GM19455 (cell line): ENCODE measurements around the gene TNKS2.
"Not testable (repeated sequence)": the region's sequence is repeated elsewhere in the genome, so short reads cannot be mapped to it uniquely, and the experiment has no call there.

Experiments
- ATAC-seq: cut with Tn5 transposase; IDR thresholded peaks from one replicate; pipeline ENCODE4 v1.9.1; 2021; ENCODE audit not compliant: unreplicated experiment

Gene TNKS2

DNA sequence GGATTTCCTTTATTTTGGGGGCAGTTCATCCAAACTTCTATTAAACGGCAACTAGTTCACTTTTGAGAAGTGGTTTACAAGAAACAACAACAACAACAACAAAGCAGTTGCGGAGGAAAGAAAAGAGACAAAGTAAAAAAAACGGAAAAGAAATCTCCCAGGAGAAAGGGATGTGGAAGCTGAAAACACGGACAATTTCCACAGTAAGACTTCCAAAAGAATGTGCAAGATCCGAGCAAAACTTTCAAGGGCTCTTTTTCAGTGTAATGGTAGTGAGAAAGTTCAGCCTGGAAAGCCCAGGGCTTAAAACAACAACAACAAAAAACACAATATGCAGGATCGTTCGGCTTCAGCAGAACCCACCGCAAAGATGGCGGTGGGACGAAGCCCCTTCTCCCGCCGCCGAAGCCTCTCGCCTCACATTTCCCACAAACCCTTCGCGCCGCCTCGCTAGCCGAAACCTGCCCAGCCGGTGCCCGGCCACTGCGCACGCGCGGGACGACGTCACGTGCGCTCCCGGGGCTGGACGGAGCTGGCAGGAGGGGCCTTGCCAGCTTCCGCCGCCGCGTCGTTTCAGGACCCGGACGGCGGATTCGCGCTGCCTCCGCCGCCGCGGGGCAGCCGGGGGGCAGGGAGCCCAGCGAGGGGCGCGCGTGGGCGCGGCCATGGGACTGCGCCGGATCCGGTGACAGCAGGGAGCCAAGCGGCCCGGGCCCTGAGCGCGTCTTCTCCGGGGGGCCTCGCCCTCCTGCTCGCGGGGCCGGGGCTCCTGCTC lies at the start of gene TNKS2:
Gene TNKS2, plus strand, starts transcription at position 553 of the 775 bp plus-strand sequence. CDS start 265 bp downstream, outside the sequence.
- peak; percentile 79 for ATAC-seq

GRCh38 chr10:91749592-91749991 lies 48.6 kb upstream of the TNKS2 start:
- not testable (repeated sequence) for ATAC-seq

- ATAC-seq: no peak
Measured at GRCh38 chr10:91756286-91756685, 41.9 kb upstream of the TNKS2 start.

GRCh38 chr10:91758303-91759146 lies 39.7 kb upstream of the TNKS2 start:
- no peak for ATAC-seq

- ATAC-seq: no peak
Measured at GRCh38 chr10:91759581-91759986, 38.6 kb upstream of the TNKS2 start.

DNA sequence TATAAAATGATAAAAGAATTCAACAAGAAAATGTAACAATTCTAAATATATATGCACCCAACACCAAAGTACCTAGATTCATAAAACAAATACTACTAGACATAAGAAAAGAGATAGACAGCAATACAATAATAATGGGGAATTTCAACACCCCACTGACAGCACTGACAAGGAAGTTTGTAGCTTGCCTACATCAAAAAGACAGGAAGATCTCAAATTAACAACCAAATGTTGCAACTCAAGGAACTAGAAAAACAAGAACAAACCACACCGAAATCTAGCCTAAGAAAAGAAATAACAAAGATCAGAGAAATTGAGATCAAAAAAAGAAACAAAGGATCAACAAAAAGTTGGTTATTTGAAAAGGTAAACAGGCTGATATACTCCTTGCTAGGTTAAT lies 36.5 kb upstream of the TNKS2 start:
- ATAC-seq: no peak

DNA sequence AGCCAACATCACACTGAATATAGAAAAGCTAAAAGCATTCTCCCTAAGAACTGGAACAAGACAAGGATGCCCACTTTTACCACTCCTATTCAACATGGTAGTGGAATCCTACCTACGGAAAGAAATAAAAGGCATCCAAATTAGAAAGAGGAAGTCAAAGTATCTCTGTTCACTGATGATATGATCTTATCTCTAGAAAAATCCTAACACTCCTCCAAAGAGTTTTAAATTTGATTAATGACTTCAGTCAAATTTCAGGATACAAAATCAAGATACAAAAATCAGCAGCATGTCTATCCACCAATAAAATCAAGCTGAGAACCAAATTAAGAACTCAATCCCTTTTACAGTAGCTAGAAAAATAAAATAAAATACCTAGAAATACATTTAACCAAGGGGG lies 35.3 kb upstream of the TNKS2 start:
- no peak for ATAC-seq

GRCh38 chr10:91766676-91767075 lies 31.6 kb upstream of the TNKS2 start:
- ATAC-seq: no peak

- no peak for ATAC-seq
Measured at GRCh38 chr10:91768123-91768522, 30.1 kb upstream of the TNKS2 start.

- no peak for ATAC-seq
Measured at GRCh38 chr10:91771907-91772306, 26.3 kb upstream of the TNKS2 start.

- no peak for ATAC-seq
Measured at GRCh38 chr10:91772461-91772860, 25.8 kb upstream of the TNKS2 start.

- no peak for ATAC-seq
Measured at GRCh38 chr10:91772869-91773268, 25.4 kb upstream of the TNKS2 start.

- ATAC-seq: no peak
Measured at GRCh38 chr10:91774571-91774970, 23.7 kb upstream of the TNKS2 start.

DNA sequence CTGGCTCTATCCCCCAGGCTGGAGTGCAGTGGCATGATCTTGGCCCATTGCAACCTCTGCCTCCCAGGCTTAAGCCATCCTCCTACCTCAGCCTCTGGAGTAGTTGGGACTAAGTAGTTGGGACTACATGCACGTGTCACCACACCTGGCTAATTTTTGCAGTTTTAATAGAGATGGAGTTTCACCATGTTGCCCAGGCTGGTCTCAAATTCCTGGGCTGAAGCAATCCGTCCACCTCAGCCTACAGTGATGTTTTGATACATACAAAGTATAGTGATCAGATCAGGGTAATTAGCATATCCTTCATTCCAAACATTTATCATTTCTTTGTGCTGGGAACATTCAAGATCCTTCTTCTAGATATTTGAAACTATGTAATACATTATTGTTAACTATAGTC lies 22.5 kb upstream of the TNKS2 start:
- ATAC-seq: no peak

- no peak for ATAC-seq
Measured at GRCh38 chr10:91776266-91776665, 22.0 kb upstream of the TNKS2 start.

- no peak for ATAC-seq
Measured at GRCh38 chr10:91778485-91778884, 19.7 kb upstream of the TNKS2 start.

DNA sequence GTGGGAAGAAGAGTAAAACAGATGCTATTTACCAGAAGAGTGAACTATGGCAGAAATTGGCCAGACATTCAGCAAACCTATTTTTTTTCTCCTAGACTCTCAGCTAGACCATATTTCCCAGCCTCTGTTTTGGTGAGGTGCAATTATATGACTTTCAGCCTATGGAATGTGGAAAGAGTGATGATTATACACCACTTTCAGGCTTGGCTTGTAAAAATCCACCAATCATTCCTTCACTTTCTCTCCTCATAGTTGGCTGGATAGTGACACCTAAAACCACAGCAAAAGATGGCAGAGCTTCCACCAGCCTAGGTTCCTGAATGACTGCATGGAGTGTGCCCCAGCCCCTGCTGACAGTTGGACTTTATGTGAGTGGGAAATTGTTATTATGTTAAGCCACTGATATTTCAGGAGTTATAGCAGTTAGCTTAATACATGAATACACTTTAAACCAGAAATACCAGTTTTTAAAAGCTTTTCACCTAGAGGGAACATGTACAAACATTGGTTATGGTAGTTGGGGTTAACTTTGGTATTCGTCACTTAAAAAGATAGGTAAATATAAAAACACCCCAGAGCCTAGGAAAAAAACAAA lies 19.1 kb upstream of the TNKS2 start:
- no peak for ATAC-seq

GRCh38 chr10:91782539-91782938 lies 15.7 kb upstream of the TNKS2 start:
- no peak for ATAC-seq

- no peak for ATAC-seq
Measured at GRCh38 chr10:91785830-91786229, 12.4 kb upstream of the TNKS2 start.

DNA sequence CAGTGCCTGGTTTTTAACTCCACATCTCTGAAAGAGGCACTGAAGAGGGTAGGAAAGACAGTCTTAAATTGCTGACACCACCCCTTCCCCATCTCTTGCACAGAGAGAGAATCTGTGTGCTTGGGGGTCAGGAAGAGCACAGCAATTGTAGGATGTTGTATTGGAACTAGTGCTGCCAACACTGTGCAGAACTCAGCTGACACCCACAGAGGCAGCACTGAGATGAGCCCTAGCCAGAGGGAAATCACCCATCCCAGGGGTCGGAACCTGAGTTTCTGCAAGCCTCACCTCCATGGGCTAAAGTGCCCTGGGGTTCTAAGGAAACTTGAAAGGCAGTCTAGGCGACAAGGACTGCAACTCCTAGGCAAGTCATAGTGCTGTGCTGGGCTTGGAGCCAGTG lies 11.0 kb upstream of the TNKS2 start:
- ATAC-seq: no peak

DNA sequence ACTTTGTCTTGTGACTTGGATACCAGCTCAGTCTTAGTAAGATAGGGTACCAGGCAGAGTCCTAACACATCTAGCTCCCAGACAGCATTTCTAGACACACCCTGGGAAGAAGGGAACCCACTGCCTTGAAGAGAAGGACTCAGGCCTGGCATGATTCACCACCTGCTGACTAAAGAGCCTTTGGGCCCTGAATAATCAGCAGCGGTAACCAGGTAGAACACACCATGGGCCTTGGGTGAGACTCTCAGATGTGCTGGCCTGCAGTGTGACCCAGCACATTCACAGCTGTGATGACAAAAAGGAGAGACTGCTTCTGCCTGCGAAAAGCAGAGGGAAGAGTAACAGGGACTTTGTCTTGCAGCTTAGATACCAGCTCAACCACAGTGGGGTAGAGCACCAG lies 10.4 kb upstream of the TNKS2 start:
- ATAC-seq: no peak

- ATAC-seq: no peak
Measured at GRCh38 chr10:91788527-91788926, 9.7 kb upstream of the TNKS2 start.
